NCI-H510A treated with DMSO at 0.1 percent for 48 hours (cell line): Measurements from ENCODE around the gene RNF220.

ENCODE experiments used
- DNase-seq: peaks from one replicate; lab custom pipeline; 2025; lab: John Stamatoyannopoulos, UW

The RNF220 gene

DNA sequence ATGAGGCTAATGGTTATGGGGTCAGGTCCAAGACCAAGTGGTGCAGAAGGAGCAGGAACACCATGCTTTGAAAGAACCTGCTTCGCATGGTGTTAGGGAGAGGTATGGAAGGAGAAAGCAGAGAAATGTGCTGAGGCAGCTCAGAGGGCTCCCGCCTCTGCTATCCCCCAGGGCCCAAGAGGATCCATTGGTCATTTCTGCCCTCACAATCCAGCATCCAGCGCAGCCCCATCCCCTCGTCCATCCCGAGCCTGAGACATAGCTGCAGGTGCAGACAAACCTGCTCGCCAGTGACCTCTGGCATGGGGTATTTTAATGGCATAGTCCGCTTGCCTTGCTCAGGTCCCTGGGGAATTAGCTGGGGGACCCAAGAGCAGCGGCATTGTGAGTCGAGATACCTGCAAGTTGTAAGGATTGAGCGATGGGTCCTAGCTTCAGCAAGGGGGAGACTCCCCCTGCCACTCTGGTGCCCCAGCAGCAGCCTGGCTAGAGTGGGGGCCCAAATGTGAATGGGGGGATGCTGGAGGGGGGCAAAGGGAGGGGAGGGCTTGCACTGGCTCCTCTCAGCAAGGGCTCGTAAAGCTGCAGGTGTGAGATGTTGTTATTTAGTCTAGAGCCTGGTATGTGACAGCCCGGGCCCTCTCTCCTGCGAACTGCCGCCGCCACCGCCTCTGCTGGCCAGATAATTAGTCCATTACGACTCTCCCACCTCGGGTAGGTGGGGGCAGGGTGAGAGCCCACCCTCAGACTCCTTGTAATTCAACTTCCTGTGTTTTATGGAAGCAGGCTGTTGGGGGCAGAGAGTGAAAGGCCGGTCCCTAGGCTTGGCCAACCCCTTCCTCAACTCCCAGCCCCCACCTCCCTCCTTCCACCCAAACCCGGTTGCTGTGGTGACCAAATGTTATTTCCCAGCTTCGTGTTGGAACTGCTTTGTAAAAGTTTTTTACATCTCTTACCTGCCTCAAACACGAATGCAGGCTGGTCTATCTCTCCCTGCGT lies 118.8 kb downstream of the RNF220 start:
- no peak for DNase-seq

DNA sequence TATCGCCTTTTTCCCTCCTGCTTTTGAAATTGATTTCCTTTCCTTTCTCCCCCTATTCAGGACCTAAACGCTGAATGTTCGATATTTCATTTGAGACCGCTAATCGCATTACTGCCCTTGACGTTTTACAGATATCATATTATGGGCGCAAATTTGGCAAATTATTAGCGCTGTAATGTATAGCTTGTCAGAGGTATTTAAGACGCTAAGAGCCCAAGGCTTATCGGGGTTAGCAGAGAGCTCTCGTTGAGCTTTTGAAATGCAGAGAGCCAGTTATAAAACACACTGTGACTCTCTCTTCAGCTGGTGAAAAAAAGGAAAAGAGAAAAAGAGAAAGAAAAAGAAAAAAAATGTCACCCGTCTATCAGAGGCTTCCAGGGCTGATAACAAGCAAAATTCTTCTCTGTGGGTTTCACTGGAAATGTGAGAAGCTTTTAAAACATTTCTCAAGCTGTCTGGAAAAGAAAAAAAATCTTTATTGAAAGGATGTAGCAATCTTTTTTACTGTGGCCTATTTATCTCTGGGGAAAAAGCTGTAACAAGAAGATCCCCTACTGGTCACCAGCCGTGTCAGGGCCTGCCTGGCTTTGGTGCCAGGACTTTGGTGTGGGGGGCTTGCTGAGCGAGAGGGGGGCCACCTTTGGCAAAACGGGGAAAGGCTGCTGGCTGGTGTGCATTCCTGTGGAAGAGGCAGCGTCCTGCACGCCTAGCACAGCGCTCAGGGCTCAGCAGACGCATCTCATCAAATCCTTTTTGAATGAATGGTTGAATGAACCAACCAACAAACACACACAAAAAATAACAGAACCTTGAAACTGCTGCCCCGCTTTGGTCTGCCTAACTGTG lies 119.8 kb downstream of the RNF220 start:
- DNase-seq, result no peak

DNA sequence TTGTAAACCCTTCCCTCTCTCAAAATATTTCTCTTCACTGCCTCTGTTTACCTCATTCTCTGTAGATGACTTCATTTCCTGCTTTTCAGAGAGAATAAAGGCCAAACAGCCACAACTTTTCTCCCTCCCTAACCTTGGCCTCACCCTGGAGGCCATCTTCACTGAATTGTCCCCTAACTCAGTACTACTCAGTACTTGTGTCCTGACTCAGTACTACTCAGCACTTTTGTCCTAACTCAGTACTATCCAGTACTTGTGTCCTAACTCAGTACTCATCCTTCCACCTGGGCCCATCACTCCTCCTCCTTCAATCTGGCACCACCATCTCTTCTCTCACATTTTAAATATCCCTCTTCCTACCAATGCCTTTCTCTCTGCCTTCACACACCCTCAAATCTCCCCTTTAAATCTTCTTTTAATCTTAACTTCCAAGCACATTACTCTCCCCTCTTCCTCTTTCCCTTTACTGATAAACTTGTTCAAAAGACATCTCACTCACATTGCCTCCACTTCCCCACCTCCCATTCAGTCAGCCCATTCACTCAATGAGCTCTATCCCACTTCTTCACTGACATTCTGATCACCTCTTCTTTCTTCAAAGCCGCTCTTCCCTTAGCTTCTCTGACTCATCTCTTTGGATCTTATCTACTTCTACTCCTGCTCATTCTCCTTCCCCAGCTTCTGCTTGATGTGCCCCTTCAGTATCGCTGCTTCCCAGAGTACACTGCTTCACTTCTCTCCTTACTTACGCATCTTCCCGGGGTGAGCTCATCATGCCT lies 121.4 kb downstream of the RNF220 start:
- DNase-seq, result no peak

DNA sequence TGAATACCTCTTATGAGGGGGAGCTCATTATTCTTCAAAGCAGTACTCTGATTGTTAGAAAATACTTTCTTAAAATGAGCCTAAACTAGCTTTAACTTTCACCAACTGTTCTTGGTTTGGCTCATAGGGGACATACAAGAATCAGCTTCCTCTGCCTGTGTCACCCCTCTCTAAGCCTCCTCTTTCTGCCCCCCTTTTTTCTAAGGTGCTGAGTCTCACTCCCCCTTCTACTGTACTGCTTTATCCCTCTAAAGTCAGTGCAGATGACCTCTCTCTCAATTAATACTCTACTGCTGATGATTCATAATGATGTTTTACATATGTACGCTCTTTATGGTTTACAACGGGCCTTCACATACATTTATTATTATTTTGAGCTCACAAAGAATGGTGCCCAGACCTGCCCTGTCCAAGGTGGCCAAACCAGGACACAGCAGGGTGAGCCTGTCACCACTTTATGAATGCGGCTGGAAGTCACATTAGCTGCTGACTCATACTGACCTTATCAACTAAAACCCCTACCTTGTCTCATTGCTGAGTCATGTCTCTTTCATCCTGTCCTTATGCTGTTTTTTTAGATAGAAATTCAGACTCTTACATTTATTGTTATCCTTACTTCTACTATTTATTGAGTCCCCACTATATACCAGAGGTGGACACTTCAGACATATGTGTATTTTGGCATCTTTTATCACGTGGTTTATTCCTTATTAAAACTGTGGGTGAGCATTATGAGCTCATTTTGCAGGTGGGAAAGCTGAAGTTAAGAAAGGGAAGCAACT lies 126.9 kb downstream of the RNF220 start:
- DNase-seq, result peak; percentile 21

DNA sequence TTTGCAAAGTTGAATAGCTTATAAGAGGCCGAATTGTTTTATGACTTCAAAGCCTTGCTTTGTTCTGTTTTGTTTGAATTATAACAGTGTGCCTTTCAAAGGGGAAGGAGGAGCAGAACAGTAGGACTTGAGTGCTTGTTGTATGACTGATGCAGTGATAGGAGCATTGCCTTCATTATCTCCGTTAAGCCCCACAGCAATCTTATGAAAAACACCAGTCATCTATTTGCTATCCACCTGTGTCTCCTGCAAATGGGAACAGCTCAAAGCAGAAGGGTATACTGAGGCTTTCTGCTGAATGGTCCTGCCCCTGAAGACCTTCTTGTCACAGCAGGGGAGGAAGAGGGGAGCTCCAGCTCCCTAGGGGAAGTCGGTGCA lies 127.5 kb downstream of the RNF220 start:
- DNase-seq, result no peak

DNA sequence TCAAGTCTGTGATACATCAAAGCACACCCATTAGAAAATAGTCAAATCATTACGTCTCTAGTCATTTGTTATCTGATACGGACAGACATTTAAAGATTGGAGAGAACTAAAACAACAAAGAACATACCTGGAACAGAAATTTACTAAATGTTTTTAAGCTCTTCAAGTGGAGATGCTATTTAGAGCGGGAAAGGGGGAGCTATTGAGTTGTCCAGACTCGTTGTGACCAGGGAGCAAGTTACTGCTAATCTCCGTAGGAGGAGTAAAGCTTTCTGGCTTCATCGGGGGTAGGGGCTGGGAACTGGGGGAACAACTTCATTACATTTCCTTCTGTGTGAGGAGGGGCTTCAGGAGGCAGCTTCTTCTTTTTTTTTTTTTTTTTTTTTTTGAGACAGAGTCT lies 129.7 kb downstream of the RNF220 start:
- DNase-seq, result no peak

DNA sequence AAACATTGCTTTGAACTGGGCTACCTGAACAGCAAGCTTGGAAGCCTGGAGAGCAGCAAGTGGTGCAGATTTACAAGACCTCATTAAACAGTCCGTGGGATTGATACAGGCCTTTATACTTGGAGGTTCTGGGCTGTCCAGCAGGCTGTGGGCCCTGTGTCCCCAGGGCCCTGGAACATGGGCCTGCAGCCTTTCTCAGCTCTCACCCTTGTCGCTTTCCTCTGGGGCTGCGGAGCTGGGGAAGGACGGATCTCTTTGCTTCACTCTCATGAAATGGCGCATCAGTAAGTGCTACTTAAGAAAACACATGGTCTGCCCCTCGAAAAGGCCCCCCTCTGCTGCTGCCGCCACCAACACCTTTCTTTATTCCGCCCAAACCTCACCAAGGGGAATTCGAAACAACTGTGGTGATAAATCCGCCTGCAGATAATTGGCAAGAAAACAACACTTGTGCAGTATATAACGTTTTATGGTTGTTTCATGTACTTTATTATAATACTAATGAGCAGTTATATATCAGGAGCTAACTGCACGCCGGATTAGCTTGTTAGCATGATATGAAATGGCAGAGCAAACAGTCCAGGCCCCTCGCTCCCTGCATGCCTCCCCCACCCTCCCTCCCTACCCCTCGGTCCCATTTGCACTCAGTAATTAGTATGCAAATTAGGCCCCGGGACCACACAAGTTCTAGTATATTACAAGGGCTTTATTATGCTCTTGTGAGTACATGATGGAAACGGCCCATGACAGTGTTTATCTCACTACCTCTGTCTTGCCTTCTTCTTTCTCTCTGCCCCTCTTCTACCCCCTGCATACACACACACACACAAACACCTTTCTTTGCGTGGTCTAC lies 131.5 kb downstream of the RNF220 start:
- no peak for DNase-seq

DNA sequence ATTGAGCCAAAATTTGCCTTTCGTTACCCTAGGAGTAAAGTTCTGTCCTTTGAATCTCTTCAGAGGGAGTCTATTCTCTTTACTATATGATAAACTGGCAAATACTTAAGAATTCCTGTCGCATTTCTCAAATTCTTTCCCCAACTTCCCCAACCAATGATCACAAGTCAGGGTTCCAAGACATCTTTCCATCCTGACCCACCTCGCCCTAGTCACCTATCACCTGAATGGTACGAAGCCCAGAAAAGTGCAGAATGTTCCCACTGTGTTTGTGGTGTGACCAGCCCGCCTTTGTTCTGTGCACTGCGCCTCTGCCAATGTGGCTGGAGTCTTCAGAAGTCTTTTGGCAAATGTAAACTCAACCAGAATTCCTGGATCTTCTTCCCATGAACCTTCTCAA lies 132.5 kb downstream of the RNF220 start:
- no peak for DNase-seq

DNA sequence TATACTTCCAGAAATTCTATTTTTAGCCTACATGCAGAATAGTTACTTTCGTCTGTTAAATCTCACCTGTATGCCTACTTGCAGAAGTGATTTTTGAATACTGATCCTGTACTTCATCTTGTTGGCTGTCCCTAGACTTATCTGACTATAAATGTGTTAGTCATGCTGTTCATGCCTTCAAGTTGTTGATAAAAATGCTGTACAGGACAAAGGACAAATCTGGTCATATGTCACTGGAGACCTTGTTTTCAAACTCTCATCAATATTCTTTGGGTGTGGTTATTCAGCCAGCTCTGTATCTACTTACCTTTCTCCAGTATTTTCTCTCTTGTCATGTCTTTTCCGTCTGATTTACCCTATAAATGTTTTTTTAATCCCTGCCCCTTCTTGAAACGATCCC lies 132.9 kb downstream of the RNF220 start:
- DNase-seq, result no peak

DNA sequence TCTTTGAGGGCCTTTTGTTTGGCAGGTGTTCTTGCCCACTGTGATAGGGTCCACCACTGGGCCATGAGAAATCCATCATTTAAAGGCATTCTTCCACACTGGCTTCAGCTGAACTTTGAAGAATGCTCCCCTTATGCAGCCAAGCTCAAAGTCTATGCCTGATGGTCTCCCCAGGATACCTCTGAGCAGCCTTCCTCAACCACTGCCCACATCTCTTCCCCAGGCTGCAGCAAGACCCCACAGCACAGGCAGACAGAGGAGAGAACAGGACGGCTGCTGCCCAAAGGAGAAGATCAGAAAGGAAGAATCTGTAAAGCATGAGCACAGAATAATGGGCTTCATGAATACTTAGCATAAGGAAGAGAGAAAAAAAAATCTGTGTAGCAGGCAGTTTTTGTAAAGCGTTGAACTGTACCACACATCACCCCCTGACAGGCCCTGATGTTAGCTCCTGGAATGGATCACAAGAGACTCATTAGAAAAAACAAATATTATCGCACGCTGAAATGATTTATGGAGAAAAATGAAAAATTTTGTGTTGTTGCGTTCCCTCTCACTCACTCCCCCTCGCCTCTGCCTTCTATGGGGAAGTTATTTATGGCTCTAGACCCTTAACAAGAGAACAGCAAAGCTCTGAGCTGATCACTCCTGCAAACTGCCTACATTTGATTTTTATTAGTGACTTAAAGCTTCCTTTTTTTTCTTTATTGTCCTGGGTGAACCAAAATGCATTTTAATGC lies 135.1 kb downstream of the RNF220 start:
- no peak for DNase-seq

DNA sequence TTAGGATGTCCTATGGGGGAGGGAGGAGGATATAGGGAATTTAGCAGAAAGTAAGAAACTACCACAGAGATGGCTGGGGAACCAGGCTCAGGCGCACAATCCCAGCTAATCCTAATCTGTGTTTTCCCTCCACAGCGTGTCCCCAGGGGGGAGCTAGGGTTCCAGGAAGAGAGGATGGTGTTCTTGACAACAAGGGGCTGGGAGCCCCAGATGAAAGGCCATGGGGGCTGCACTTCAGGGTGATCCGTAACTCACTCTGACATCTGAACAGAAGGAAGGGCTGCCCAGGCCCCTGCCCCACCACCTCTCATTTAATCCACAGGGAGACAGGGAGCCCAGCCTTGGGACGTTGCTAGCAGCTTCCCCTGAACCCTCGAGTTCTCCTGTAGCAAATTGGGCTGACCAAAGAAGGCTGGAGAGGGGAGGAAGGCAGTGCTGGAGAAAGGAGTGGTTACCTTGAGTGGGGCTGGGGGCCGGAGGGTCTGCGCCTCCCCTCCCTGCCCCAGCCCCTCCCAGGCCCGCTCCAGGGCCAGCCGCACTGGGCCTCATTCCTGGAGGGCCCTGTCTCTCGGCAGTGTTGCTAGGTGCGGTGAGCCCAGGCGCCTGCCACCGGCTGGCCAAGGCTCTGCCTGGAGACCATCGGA lies 137.5 kb downstream of the RNF220 start:
- no peak for DNase-seq

DNA sequence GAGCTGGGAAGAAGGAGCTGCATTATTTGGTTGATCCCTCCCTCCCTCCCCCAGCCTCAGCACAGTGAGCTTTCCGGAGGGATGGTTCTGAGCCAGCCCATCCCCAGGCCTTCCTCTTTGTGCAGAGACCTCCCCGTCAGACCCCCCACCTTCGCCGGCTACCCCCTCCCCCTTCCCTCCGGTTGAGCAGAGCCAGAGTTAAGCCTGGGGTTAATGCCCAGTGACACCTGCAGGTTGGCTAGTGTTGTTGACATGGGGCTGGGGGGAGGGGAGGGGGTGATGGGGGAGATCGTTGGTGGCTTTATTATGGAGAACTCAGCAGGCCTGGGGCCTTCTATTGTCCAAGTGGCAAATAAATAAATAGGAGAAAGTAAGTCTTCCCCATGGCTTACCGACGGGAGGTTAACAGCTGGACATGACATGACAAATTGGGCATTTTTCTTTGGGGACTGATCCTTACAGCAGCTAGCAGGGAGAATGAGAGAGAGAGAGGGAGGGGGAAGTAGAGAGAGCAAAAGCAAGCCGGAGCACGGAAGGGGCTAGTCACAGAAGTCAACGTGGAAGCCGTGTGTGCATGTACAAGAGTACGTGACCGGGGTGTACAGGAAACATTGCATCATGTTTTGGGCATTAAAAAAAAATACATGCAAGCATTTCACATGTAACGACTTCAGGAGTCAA lies 138.1 kb downstream of the RNF220 start:
- no peak for DNase-seq

DNA sequence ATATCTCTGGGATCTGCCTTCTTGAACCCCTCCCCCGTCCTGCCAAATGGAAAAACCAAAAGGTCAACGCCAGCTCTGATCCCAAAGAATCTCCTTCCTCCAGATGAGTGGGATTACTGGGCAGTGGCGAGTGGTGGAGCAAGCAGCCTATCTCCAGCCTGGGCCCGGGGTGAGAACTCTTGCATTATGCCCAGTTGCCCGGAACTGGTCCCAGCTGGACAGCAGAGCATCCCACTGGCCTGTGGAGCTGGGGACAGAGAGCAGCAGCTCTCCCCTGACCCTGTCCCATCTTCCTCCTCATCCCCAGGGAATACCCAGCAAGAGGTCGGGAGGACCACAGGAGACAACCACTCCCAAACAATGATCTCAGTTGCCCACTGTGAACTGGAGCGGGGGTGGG lies 138.7 kb downstream of the RNF220 start:
- DNase-seq, result no peak

DNA sequence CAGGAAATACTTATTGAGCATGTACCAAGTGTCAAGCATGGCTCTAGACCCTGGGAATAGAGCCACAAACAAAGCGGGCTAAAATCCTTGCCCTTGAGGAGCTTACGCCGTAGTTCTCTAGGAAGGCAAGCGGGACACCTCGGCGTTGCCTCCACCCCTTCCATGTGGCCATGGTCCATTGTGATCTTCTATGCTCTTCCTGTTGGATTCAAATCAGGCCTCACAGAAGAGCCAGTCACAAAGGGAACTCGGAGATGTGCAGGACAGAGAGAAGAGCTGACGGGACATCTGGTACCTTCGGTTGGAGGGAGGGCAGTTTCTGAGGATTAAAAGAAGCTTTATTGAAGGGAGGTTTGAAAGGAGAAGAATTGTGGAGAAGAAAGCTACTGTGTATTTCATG lies 139.9 kb downstream of the RNF220 start:
- no peak for DNase-seq

DNA sequence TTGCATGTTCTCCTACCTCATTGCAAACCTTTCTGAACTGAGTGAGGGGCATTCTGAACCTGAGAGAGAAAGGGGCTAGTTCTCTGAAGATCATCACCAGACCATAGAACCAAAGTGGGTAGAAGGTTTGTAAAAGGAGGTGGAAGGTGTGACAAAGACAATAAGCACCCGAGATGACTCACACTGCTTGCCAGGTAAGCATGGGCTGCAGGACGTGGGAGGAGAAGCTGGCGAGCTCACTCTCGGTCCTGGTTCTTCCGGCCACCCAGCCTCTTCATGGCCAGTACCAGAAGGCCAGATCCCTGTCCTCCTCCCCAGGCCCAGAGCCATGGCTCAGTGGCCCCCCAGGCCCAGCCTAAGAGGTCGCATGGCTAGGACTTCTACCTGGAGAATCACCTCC lies 140.9 kb downstream of the RNF220 start:
- no peak for DNase-seq

DNA sequence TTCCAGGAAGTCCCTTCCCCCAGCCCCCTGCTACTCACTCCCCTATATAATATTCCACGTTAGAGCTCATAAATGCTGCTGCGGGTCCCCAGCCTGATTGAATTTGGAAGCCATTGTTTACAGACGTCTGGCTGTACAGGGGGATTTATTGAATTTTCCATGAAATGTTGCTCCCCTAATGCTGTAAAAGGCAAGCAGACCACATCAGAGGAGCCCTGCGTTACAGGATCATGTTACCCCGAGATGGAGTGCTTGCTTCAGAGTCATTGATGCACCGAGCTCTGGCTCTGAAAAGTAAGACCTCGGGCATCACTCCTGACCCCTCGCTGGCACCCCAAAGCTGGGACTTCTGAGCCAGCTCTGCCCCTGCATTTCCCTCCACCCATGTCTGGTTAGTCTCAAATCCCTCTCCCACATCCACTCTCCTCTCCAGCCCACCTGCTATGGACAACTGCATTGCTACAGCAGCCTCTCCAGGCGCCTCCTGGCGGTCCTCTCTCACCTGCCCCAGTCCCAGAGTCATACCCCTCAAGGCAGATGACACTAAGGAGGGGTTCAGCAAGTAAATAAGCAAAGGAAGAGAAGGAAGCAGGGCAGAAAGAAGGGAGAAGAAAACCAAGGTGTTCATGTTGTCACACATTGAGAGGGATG lies 141.5 kb downstream of the RNF220 start:
- no peak for DNase-seq

DNA sequence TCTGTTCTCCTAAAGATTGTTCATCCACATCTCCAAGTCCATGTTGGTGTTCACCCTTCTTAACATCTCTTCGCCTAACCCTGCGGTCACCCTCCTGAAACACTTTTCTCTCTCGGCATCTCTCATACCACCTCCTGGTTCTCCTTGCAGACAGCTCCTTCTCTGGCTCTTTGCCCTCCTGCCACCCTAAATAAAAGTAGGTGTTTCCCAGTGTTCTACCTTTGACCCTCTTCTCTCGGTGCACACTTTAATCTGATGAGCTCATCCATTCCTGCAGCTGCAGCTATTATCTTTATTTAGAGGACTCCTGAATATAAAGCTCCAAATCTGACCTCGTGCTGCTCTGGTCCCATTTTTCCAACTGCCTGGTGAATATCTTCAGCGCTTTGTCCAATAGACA lies 142.3 kb downstream of the RNF220 start:
- DNase-seq, result no peak

DNA sequence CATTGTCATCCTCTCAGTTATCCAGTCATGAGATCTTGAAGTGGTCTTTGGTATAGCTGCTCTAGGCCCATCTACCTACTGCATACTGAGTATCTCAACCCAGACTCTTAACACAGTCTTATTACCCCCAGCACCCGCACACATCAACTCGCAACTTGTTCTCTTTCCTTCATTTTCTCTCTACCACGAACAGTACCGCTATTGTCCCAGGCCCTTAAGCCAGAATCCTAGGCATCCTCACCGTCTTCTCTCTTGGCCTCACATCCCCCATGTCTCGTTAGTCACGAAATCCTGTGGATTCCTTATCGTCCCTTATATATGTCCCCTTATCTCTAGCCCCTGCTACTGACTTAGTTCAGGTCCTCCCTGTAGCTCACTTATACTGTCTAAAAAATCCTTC lies 142.8 kb downstream of the RNF220 start:
- DNase-seq, result no peak
